GM19463 (cell line): ENCODE results near the gene ALDH16A1.

Source experiments
- ATAC-seq: cut with Tn5 transposase; IDR thresholded peaks from one replicate; pipeline ENCODE4 v1.9.1; 2021; ENCODE audit warnings: mild to moderate bottlenecking, moderate library complexity; ENCODE audit not compliant: unreplicated experiment

Gene ALDH16A1

GRCh38 chr19:49487277-49488045 lies 34.4 kb downstream of the ALDH16A1 start, which contains the start of gene RPL13A:
Gene RPL13A, plus strand, starts transcription at chr19:49487608. Its CDS starts 22 bp downstream, at chr19:49487630.
- ATAC-seq, result peak; percentile 94

GRCh38 chr19:49488046-49488862 lies 35.2 kb downstream of the ALDH16A1 start:
- ATAC-seq, result no peak

GRCh38 chr19:49488863-49489537 lies 36.0 kb downstream of the ALDH16A1 start:
- ATAC-seq, result no peak

- no peak for ATAC-seq
Measured at GRCh38 chr19:49489601-49490167, 36.7 kb downstream of the ALDH16A1 start.

- ATAC-seq, result no peak
Measured at GRCh38 chr19:49490287-49491029, 37.4 kb downstream of the ALDH16A1 start.

GRCh38 chr19:49491030-49491803 lies 38.2 kb downstream of the ALDH16A1 start:
- no peak for ATAC-seq

- no peak for ATAC-seq
Measured at GRCh38 chr19:49491804-49492572, 39.0 kb downstream of the ALDH16A1 start.

GRCh38 chr19:49492573-49493405 lies 39.8 kb downstream of the ALDH16A1 start:
- no peak for ATAC-seq

- no peak for ATAC-seq
Measured at GRCh38 chr19:49496574-49497008, 43.6 kb downstream of the ALDH16A1 start.

- no peak for ATAC-seq
Measured at GRCh38 chr19:49497047-49497788, 44.2 kb downstream of the ALDH16A1 start.

- ATAC-seq, result no peak
Measured at GRCh38 chr19:49497789-49498103, 44.7 kb downstream of the ALDH16A1 start.

GRCh38 chr19:49498475-49498874 lies 45.5 kb downstream of the ALDH16A1 start:
- ATAC-seq, result no peak

- no peak for ATAC-seq
Measured at GRCh38 chr19:49499030-49499670, 46.1 kb downstream of the ALDH16A1 start.

GRCh38 chr19:49502866-49503581 lies 50.0 kb downstream of the ALDH16A1 start:
- ATAC-seq, result no peak

GRCh38 chr19:49503582-49503962 lies 50.5 kb downstream of the ALDH16A1 start:
- ATAC-seq, result no peak

GRCh38 chr19:49506575-49507105 lies 53.6 kb downstream of the ALDH16A1 start:
- no peak for ATAC-seq
